K562 (cell line): ENCODE measurements around the gene PMVK. TPM values are rescaled to one million over a fixed set of nuclear protein-coding genes. Genes with fewer than 3 reads are reported as not detected.

Source experiments
- ATAC-seq: fragments of 200-7000 bp; cut with Tn5 transposase; 3 replicates; pipeline ENCODE4 v1.9.1; 2020; ENCODE audit warnings: moderate library complexity
- BruUV-seq: library from RNA; stranded (reverse); fragments of 400-500 nt; replicated peaks from 2 replicates; lab custom pipeline; 2021; lab: Mats Ljungman, UMichigan
- CTCF ChIA-PET: fragments of 300-600 bp; formaldehyde crosslinking; extraction: SDS; loops from one replicate; lab custom pipeline; 2021; ENCODE audit warnings: low intra/inter-chr PET ratio; lab: Yijun Ruan, JAX
- POLR2A ChIA-PET: fragments of 300-600, 350-650 bp; sonication (Branson Sonifier 250); formaldehyde crosslinking; extraction: SDS; loops from one replicate; lab custom pipeline; 2021; ENCODE audit warnings: antibody characterized with exemption, inconsistent platforms; lab: Yijun Ruan, JAX
- DNase-seq, 4 experiments: peaks; one replicate each; pipeline versions ENCODE4 v3.0.0 to v3.0.0-alpha.2; 2011 to 2018; ENCODE audit warnings: low spot score in 3 of 4, mixed read lengths in 3 of 4; ENCODE audit errors: extremely low read depth in 1 of 4
- FAIRE-seq: peaks from 2 replicates; lab custom pipeline; 2011; peaks lifted over from hg19 to GRCh38; lab: Jason Lieb, UNC
- H2AFZ ChIP-seq: 2 replicates; pipeline ENCODE4 v1.6.0; 2011; ENCODE audit warnings: low read depth, low read length, control low read depth, inconsistent platforms
- H3K27ac ChIP-seq: fragments of 200-600 bp; 3 replicates; pipeline ENCODE4 v1.8.0; 2011; ENCODE audit warnings: low read depth, mild to moderate bottlenecking, control low read depth, inconsistent platforms, low read length, moderate library complexity, mixed read lengths; ENCODE audit errors: extremely low read depth
- H3K27me3 ChIP-seq, 2 experiments: fragments of 300-600 bp in 1 of 2; 2 replicates in 1 of 2; 3 replicates in 1 of 2; pipeline versions ENCODE4 v1.6.0 to v1.8.0; 2011; ENCODE audit warnings: inconsistent platforms in 2 of 2, low read length in 2 of 2, mild to moderate bottlenecking in 1 of 2, mixed read lengths in 1 of 2, moderate library complexity in 1 of 2; ENCODE audit not compliant: control insufficient read depth in 2 of 2, insufficient read depth in 2 of 2
- H3K36me3 ChIP-seq: fragments of 300-600 bp; 3 replicates; pipeline ENCODE4 v1.8.0; 2011; ENCODE audit warnings: mild to moderate bottlenecking, low read length, inconsistent platforms; ENCODE audit not compliant: control insufficient read depth, insufficient read depth
- H3K4me1 ChIP-seq, 2 experiments: fragments of 200-600 bp in 1 of 2; replicated peaks in 1 of 2; 2 replicates in 1 of 2; 3 replicates in 1 of 2; pipeline versions ENCODE4 v1.5.1 to v1.8.0; 2011; ENCODE audit warnings: inconsistent platforms in 2 of 2, low read length in 2 of 2, mild to moderate bottlenecking in 1 of 2, mixed read lengths in 1 of 2, moderate library complexity in 1 of 2; ENCODE audit not compliant: control insufficient read depth in 2 of 2, insufficient read depth in 2 of 2
- H3K4me2 ChIP-seq: 2 replicates; pipeline ENCODE4 v1.6.1; 2011; ENCODE audit warnings: low read length, control low read depth, inconsistent platforms, mixed read lengths; ENCODE audit not compliant: insufficient read depth
- H3K4me3 ChIP-seq: fragments of 200-600 bp; sonication (generic), shearing (Covaris generic); 2 replicates; pipeline ENCODE4 v1.5.1; 2016; ENCODE audit warnings: control low read depth, inconsistent platforms
- H3K79me2 ChIP-seq: fragments of 200-600 bp; 3 replicates; pipeline ENCODE4 v1.8.0; 2011; ENCODE audit warnings: low read length, inconsistent platforms; ENCODE audit not compliant: control insufficient read depth, insufficient read depth
- H3K9ac ChIP-seq, 2 experiments: 2 replicates each; pipeline versions ENCODE4 v1.6.0 to v1.6.1; 2011; ENCODE audit warnings: low read depth in 2 of 2, low read length in 2 of 2, control low read depth in 1 of 2, inconsistent platforms in 1 of 2, mild to moderate bottlenecking in 1 of 2, mixed read lengths in 1 of 2; ENCODE audit not compliant: insufficient read depth in 1 of 2
- H3K9me1 ChIP-seq: one replicate; pipeline ENCODE4 v1.6.0; 2011; ENCODE audit warnings: inconsistent platforms, mild to moderate bottlenecking, low read length, moderate library complexity; ENCODE audit not compliant: control insufficient read depth, insufficient read depth
- H3K9me3 ChIP-seq: replicated peaks from 2 replicates; pipeline ENCODE4 v1.5.1; 2011; ENCODE audit warnings: low read depth, low read length, inconsistent platforms; ENCODE audit not compliant: control insufficient read depth, insufficient read depth
- H4K20me1 ChIP-seq: replicated peaks from 2 replicates; pipeline ENCODE4 v1.6.1; 2011; ENCODE audit warnings: low read length, inconsistent platforms, mixed read lengths; ENCODE audit not compliant: control insufficient read depth, insufficient read depth
- CBFA2T3 ChIP-seq: fragments of 450-650 bp; IDR thresholded peaks from 2 replicates; pipeline ENCODE4 v1.6.1; 2017
- ESRRA ChIP-seq: fragments of 450-650 bp; IDR thresholded peaks from 2 replicates; pipeline ENCODE4 v1.6.1; 2014; ENCODE audit warnings: low read depth, mild to moderate bottlenecking, moderate library complexity, borderline replicate concordance
- RBM39 ChIP-seq: fragments of 200-400 bp; formaldehyde crosslinking; optimal IDR thresholded peaks from 2 replicates; pipeline ENCODE3; 2018; ENCODE audit warnings: low read depth, low read length
- ZFP1 ChIP-seq: fragments of 450-650 bp; formaldehyde crosslinking; IDR thresholded peaks from 2 replicates; pipeline ENCODE4 v1.4.0; 2020; ENCODE audit warnings: mild to moderate bottlenecking, mixed read lengths
- ZNF518B ChIP-seq: fragments of 250-450 bp; sonication (Bioruptor Pico); IDR thresholded peaks from 2 replicates; pipeline ENCODE4 v1.5.0; 2021; ENCODE audit warnings: mild to moderate bottlenecking, moderate library complexity
- WGBS: fragments of 100-300 bp; shearing (Covaris generic); methylation state at CpG from one replicate; pipeline ENCODE4 v1.1.6; 2016; ENCODE audit warnings: low coverage, mixed read lengths; ENCODE audit not compliant: insufficient coverage; ENCODE audit errors: missing lambda C conversion rate; 5-methylcytosine and 5-hydroxymethylcytosine counted together
- in situ Hi-C: fragments of 300-500 bp; cut with MboI; formaldehyde crosslinking; loops from 4 replicates; pipeline ENCODE4 v1.15.0; 2018; ENCODE audit warnings: inconsistent platforms, mixed read lengths
- intact Hi-C: fragments of 100-400 bp; cut with micrococcal nuclease; formaldehyde crosslinking; loops from 2 replicates; pipeline ENCODE4 v1.14.2; 2022
- polyA plus RNA-seq, 8 experiments: library from polyadenylated mRNA; depleted of rRNA in 4 of 8; stranded (reverse) in 5 of 8; unstranded in 3 of 8; fragments of >200 nt; fragmentation: Nextera tagmentation in 2 of 8; fragmentation: Illumina TruSeq in 1 of 8; extraction: Ambion mirVana in 2 of 8; extraction: Trizol in 1 of 8; gene quantifications; 2 replicates each; pipeline versions ENCODE4 v1.2.1 to v1.2.3, GENCODE V29; 2011 to 2014; ENCODE audit warnings: inconsistent platforms in 1 of 8, missing spikeins in 1 of 8
- total RNA-seq, 7 experiments: library from RNA; depleted of rRNA in 6 of 7; stranded (reverse); fragments of >200 nt in 6 of 7; fragmentation: Illumina TruSeq in 2 of 7; extraction: Trizol in 2 of 7; gene quantifications; 2 replicates each; pipeline versions ENCODE4 v1.2.1 to v1.2.3, GENCODE V29; 2011 to 2021; ENCODE audit warnings: low replicate concordance in 1 of 7

Gene PMVK
- total and polyA plus RNA-seq, 9 of the 15 experiments (the other 6 are each of a cell fraction or from before 2014, with no cell fraction given), result 1.1 to 15.3 (median 6.3) TPM

- TF ChIP-seq ZNF518B (CRISPR knock-in tag), result no peak
- no peak for TF ChIP-seq RBM39
- TF ChIP-seq, all 486 proteins: peak for 0
Observed at GRCh38 chr1:154896771-154897286, 39.7 kb downstream of the PMVK start (continued).

- WGBS, result 20% methylated on average over 7 of the region's 7 CpGs
- H3K4me2 ChIP-seq, result no peak overlapping the region
- in situ Hi-C loops, result no loop called here
- no peaks in the 10 kb centered on the region for H3K9me1 ChIP-seq
- no peaks in the 10 kb centered on the region for H3K27me3 ChIP-seq
- no peaks in the 10 kb centered on the region for H3K9me3 ChIP-seq
- no peak overlapping the region for H3K27ac ChIP-seq
- CTCF ChIA-PET, result no interaction called here
- POLR2A ChIA-PET, result interaction anchor here (0.6 to 1.5 kb wide), 7 partner anchors 8 to 67 kb away, joined by 3 to 4 read pairs (median 3); no protein-coding TSS in a partner anchor
- no peak; the same call in 2 of the 3 replicates for ATAC-seq
- BruUV-seq, result no TSS peak
- no peaks in the 10 kb centered on the region for H4K20me1 ChIP-seq
- TF ChIP-seq ESRRA (peak; percentile 93), ZFP1 (no peak), CBFA2T3 (peak; percentile 25; the same call in 1 of the 2 replicates)
- peaks cover 0 to 15% of the 10 kb centered on the region in 2 experiments; a peak in 4 of 5 replicates for H3K4me1 ChIP-seq
- H3K36me3 ChIP-seq, result no peaks in the 10 kb centered on the region
- FAIRE-seq, result no peak
- no peak overlapping the region for H3K4me3 ChIP-seq
- no peak overlapping the region for H3K9ac ChIP-seq
- peak in 2 of 4 experiments; percentile 33 to 38 for DNase-seq
- intact Hi-C loops, result no loop called here
- peak overlapping the region; percentile 7 for H2AFZ ChIP-seq
- H3K79me2 ChIP-seq, result no peaks in the 10 kb centered on the region
Observed at GRCh38 chr1:154895798-154896197, 40.7 kb downstream of the PMVK start.
